ENCODE measurements around the gene NBEAL1.

NBEAL1 gene

DNA sequence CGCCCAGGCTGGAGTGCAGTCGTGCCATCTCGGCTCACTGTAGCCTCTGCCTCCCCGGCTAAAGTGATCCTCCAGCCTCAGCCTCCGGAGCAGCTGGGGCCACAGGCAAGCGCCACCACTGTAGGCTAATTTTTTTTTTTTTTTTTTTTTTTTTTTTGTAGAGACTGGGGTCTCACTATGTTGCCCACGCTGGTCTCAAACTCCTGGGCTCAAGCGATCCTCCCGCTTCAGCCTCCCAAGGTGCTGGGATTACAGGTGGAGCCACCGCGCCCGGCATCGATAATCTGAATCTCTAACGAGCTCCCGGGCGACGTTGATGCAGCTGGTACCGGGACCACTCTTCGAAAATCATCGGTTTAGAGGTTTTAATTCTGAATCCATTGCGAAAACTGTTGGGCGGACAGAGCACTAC, 223.6 kb downstream of the NBEAL1 start:
- Histone ChIP-seq H3K27me3 (ENCODE audit: insufficient read depth, poor library complexity, severe bottlenecking) (no peaks in the 10 kb centered on the region), H3K9me3 (ENCODE audit: severe bottlenecking) (no peaks in the 10 kb centered on the region), H3K27ac (ENCODE audit: poor library complexity, severe bottlenecking) (peak overlapping the region; percentile 64), H3K36me3 (ENCODE audit: low read depth) (peaks cover 9% of the 10 kb centered on the region; the same call in 1 of the 2 replicates), H3K4me1 (ENCODE audit: insufficient read depth, poor library complexity, severe bottlenecking) (peaks cover 4% of the 10 kb centered on the region), H3K4me3 (ENCODE audit: severe bottlenecking) (peak overlapping the region; percentile 72)
- ATAC-seq (ENCODE audit: low read depth) (no peak; the same call in 2 of the 3 replicates), DNase-seq (ENCODE audit: low spot score) (no peak)
- TF ChIP-seq, protein P1, sequence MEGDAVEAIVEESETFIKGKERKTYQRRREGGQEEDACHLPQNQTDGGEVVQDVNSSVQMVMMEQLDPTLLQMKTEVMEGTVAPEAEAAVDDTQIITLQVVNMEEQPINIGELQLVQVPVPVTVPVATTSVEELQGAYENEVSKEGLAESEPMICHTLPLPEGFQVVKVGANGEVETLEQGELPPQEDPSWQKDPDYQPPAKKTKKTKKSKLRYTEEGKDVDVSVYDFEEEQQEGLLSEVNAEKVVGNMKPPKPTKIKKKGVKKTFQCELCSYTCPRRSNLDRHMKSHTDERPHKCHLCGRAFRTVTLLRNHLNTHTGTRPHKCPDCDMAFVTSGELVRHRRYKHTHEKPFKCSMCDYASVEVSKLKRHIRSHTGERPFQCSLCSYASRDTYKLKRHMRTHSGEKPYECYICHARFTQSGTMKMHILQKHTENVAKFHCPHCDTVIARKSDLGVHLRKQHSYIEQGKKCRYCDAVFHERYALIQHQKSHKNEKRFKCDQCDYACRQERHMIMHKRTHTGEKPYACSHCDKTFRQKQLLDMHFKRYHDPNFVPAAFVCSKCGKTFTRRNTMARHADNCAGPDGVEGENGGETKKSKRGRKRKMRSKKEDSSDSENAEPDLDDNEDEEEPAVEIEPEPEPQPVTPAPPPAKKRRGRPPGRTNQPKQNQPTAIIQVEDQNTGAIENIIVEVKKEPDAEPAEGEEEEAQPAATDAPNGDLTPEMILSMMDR (IDR thresholded peaks at IDR 0.05; ENCODE audit: poor library complexity, severe bottlenecking): no peak

DNA sequence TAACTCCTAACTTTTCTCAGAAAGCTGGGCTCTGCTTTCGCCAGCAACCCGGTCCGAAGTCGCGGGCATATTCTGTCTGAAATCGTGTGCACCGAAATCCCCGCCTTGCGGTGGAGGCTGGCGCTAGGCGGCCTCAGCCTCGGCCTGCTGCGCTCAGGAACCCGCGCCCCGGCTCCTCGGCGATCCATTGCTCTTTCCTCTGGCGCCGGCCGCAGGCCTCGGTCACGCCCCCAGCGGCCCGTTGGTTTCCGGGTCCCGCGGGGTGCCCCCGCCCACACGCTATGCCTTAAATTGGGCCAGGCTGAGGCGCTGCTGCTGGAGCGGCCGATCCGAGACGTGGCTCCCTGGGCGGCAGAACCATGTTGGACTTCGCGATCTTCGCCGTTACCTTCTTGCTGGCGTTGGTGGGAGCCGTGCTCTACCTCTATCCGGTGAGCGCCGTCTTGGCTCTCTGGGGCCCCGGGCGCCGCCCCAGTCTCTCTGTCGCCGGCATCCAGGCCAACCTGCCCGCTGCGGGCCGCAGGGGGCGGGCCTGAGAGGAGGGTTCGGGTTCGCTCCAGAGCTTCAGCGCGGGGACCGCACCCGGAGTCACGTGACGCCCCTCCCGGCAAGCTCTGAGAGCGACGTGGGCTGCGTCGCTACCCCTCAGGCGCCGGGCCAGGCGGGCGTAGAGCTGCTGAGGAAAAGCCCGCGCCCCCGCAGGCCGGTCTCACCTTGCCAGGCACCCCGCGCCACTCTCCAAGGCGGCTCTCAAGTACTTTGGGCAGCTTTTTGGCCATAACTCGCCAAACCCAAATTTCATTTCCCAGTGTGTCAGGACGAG, 224.2 kb downstream of the NBEAL1 start, which contains the start of gene CYP20A1:
Gene CYP20A1, plus strand, starts transcription at position 315 of the 823 bp plus-strand sequence. Its CDS starts 45 bp downstream, at position 360.
- DNase-seq (ENCODE audit: low spot score) (peak; percentile 94), ATAC-seq (ENCODE audit: low read depth) (peak; percentile 90)
- H3K27me3 ChIP-seq (ENCODE audit: insufficient read depth, poor library complexity, severe bottlenecking): no peaks in the 10 kb centered on the region

GRCh38 chr2:203240491-203240890, 225.8 kb downstream of the NBEAL1 start:
- DNase-seq (ENCODE audit: low spot score) (no peak), ATAC-seq (ENCODE audit: low read depth) (no peak)
- Histone ChIP-seq H3K27ac (ENCODE audit: poor library complexity, severe bottlenecking) (no peak overlapping the region), H3K9me3 (ENCODE audit: severe bottlenecking) (no peaks in the 10 kb centered on the region), H3K36me3 (ENCODE audit: low read depth) (peaks cover 12% of the 10 kb centered on the region), H3K27me3 (ENCODE audit: insufficient read depth, poor library complexity, severe bottlenecking) (no peaks in the 10 kb centered on the region), H3K4me3 (ENCODE audit: severe bottlenecking) (no peak overlapping the region), H3K4me1 (ENCODE audit: insufficient read depth, poor library complexity, severe bottlenecking) (peaks cover 4% of the 10 kb centered on the region)
- TF ChIP-seq, protein P1 (IDR thresholded peaks at IDR 0.05; ENCODE audit: poor library complexity, severe bottlenecking): no peak

More for the DNA sequence above, 224.2 kb downstream of the NBEAL1 start, which contains the start of gene CYP20A1:
- peaks cover 9% of the 10 kb centered on the region; the same call in 1 of the 2 replicates for H3K36me3 ChIP-seq (ENCODE audit: low read depth)
- H3K4me1 ChIP-seq (ENCODE audit: insufficient read depth, poor library complexity, severe bottlenecking): peaks cover 4% of the 10 kb centered on the region
- H3K4me3 ChIP-seq (ENCODE audit: severe bottlenecking): peak within 1 kb of the TSS; percentile 72
- no peaks in the 10 kb centered on the region for H3K9me3 ChIP-seq (ENCODE audit: severe bottlenecking)
- TF ChIP-seq, protein P1 (IDR thresholded peaks at IDR 0.05; ENCODE audit: poor library complexity, severe bottlenecking): peak; percentile 46
- peak within 1 kb of the TSS; percentile 64 for H3K27ac ChIP-seq (ENCODE audit: poor library complexity, severe bottlenecking)

DNA sequence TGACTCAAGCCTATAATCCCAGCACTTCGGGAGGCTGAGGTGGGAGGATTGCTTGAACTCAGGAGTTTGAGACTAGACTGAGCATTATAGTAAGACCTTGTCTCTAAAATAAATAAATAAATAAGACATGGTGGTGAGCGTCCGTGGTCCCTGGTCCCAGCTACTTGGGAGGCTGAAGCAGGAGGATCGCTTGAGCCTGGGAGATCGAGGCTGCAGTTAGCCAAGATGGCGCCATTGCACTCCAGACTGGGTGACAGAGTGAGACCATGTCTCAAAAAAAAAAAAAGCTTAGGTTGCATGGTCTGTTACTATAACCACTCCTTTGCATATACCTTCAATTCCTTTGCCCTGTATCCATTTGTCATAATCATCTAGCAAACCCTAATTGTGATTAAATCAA, 227.8 kb downstream of the NBEAL1 start:
- no peak for ATAC-seq (ENCODE audit: low read depth)
- Histone ChIP-seq H3K27ac (ENCODE audit: poor library complexity, severe bottlenecking) (no peak overlapping the region), H3K4me3 (ENCODE audit: severe bottlenecking) (no peak overlapping the region), H3K4me1 (ENCODE audit: insufficient read depth, poor library complexity, severe bottlenecking) (peaks cover 4% of the 10 kb centered on the region), H3K36me3 (ENCODE audit: low read depth) (peaks cover 32% of the 10 kb centered on the region), H3K27me3 (ENCODE audit: insufficient read depth, poor library complexity, severe bottlenecking) (no peaks in the 10 kb centered on the region), H3K9me3 (ENCODE audit: severe bottlenecking) (no peaks in the 10 kb centered on the region)
- TF ChIP-seq, protein P1 (IDR thresholded peaks at IDR 0.05; ENCODE audit: poor library complexity, severe bottlenecking): no peak
- DNase-seq (ENCODE audit: low spot score): no peak

DNA sequence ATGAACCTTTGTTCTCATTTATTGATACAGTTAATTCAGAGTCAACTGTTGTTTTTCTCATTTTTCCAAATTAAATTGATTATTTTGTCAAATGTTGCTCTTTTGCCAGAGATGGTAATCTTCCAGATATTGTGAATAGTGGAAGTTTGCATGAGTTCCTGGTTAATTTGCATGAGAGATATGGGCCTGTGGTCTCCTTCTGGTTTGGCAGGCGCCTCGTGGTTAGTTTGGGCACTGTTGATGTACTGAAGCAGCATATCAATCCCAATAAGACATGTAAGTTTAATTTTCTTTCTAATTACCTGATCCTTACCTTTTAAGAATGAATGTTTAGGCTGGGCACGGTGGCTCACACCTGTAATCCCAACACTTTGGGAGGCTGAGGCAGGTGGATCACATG, 232.0 kb downstream of the NBEAL1 start:
- TF ChIP-seq, protein P1 (IDR thresholded peaks at IDR 0.05; ENCODE audit: poor library complexity, severe bottlenecking): no peak
- H3K4me1 ChIP-seq (ENCODE audit: insufficient read depth, poor library complexity, severe bottlenecking): no peaks in the 10 kb centered on the region
- no peaks in the 10 kb centered on the region for H3K27me3 ChIP-seq (ENCODE audit: insufficient read depth, poor library complexity, severe bottlenecking)
- no peak overlapping the region for H3K27ac ChIP-seq (ENCODE audit: poor library complexity, severe bottlenecking)
- no peaks in the 10 kb centered on the region for H3K9me3 ChIP-seq (ENCODE audit: severe bottlenecking)
- peaks cover 56% of the 10 kb centered on the region for H3K36me3 ChIP-seq (ENCODE audit: low read depth)
- ATAC-seq (ENCODE audit: low read depth): no peak
- no peak for DNase-seq (ENCODE audit: low spot score)
- no peak overlapping the region for H3K4me3 ChIP-seq (ENCODE audit: severe bottlenecking)

All from RWPE2 (cell line).